ENCODE results near the gene TFCP2. TPM values are rescaled to one million over a fixed set of nuclear protein-coding genes. Genes with fewer than 3 reads are reported as not detected.

The TFCP2 gene
- total and polyA plus RNA-seq, 2 of the 13 experiments (the other 11 are each of a cell fraction or from before 2014, with no cell fraction given): 7.6 to 10.0 TPM

GRCh38 chr12:51172515-51173431 is at the start of gene TFCP2 (continued):
- TF ChIP-seq PBX3 (CRISPR knock-in tag; IDR thresholded peaks at IDR 0.05; ENCODE audit: borderline replicate concordance): 0 out of 2 replicates have a peak, but pooled peaks have one; percentile 44
- 0 out of 2 replicates have a peak, but pooled peaks have one; percentile 23 for TF ChIP-seq CHD2 (IDR thresholded peaks at IDR 0.05; ENCODE audit: low read depth, low read length)
- TF ChIP-seq, protein P1, sequence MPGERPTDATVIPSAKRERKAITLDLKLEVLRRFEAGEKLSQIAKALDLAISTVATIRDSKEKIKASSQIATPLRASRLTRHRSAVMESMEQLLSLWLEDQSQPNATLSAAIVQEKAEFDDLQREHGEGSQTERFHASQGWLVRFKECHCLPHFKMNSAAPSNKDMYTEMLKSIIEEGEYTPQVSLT (CRISPR knock-in tag; IDR thresholded peaks at IDR 0.05; ENCODE audit: borderline replicate concordance, low read depth): no peak
- TF ChIP-seq, protein P2, sequence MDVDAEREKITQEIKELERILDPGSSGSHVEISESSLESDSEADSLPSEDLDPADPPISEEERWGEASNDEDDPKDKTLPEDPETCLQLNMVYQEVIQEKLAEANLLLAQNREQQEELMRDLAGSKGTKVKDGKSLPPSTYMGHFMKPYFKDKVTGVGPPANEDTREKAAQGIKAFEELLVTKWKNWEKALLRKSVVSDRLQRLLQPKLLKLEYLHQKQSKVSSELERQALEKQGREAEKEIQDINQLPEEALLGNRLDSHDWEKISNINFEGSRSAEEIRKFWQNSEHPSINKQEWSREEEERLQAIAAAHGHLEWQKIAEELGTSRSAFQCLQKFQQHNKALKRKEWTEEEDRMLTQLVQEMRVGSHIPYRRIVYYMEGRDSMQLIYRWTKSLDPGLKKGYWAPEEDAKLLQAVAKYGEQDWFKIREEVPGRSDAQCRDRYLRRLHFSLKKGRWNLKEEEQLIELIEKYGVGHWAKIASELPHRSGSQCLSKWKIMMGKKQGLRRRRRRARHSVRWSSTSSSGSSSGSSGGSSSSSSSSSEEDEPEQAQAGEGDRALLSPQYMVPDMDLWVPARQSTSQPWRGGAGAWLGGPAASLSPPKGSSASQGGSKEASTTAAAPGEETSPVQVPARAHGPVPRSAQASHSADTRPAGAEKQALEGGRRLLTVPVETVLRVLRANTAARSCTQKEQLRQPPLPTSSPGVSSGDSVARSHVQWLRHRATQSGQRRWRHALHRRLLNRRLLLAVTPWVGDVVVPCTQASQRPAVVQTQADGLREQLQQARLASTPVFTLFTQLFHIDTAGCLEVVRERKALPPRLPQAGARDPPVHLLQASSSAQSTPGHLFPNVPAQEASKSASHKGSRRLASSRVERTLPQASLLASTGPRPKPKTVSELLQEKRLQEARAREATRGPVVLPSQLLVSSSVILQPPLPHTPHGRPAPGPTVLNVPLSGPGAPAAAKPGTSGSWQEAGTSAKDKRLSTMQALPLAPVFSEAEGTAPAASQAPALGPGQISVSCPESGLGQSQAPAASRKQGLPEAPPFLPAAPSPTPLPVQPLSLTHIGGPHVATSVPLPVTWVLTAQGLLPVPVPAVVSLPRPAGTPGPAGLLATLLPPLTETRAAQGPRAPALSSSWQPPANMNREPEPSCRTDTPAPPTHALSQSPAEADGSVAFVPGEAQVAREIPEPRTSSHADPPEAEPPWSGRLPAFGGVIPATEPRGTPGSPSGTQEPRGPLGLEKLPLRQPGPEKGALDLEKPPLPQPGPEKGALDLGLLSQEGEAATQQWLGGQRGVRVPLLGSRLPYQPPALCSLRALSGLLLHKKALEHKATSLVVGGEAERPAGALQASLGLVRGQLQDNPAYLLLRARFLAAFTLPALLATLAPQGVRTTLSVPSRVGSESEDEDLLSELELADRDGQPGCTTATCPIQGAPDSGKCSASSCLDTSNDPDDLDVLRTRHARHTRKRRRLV (CRISPR knock-in tag; IDR thresholded peaks at IDR 0.05): peak; percentile 52; the same call in 1 of the 2 replicates
- no peak for TF ChIP-seq BCL6 (CRISPR knock-in tag; IDR thresholded peaks at IDR 0.05)
- TF ChIP-seq TEAD3 (CRISPR knock-in tag; optimal IDR thresholded peaks at IDR 0.05; ENCODE audit: borderline replicate concordance): peak; percentile 26
- 0 out of 2 replicates have a peak, but pooled peaks have one; percentile 4 for TF ChIP-seq MYNN (CRISPR knock-in tag; IDR thresholded peaks at IDR 0.05; ENCODE audit: low read depth)
- no peak for TF ChIP-seq EZH2 (conservative IDR thresholded peaks at IDR 0.05; ENCODE audit: low read depth, low read length)
- no peak for TF ChIP-seq ZBTB49 (CRISPR knock-in tag; IDR thresholded peaks at IDR 0.05; ENCODE audit: borderline replicate concordance)
- TF ChIP-seq, protein P3, sequence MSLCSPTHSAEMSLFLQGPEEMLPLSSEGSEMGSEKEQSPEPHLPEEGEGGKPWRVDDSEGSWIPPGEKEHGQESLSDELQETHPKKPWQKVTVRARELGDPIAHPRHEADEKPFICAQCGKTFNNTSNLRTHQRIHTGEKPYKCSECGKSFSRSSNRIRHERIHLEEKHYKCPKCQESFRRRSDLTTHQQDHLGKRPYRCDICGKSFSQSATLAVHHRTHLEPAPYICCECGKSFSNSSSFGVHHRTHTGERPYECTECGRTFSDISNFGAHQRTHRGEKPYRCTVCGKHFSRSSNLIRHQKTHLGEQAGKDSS (CRISPR knock-in tag; IDR thresholded peaks at IDR 0.05; ENCODE audit: borderline replicate concordance, low read depth): no peak
- no peak for TF ChIP-seq ZNF3 (CRISPR knock-in tag; IDR thresholded peaks at IDR 0.05)
- peak; percentile 70; the same call in 1 of the 2 replicates for TF ChIP-seq ZFP90 (CRISPR knock-in tag; IDR thresholded peaks at IDR 0.05; ENCODE audit: borderline replicate concordance)
- 0 out of 2 replicates have a peak, but pooled peaks have one; percentile 17 for TF ChIP-seq ZNF766 (CRISPR knock-in tag; IDR thresholded peaks at IDR 0.05; ENCODE audit: borderline replicate concordance)
- peak; percentile 74 for TF ChIP-seq YEATS4 (CRISPR knock-in tag; IDR thresholded peaks at IDR 0.05; ENCODE audit: borderline replicate concordance)
- TF ChIP-seq HIC2 (CRISPR knock-in tag; IDR thresholded peaks at IDR 0.05; ENCODE audit: low read depth): no peak

Measured in HepG2 (cell line).